H1 (cell line): ENCODE results near the gene DDHD1. TPM values are rescaled to one million over a fixed set of nuclear protein-coding genes. Genes with fewer than 3 reads are reported as not detected.

ENCODE experiments used
- KDM5A ChIP-seq: fragments of 200-600 bp; IDR thresholded peaks from 2 replicates; pipeline ENCODE4 v1.7.1; 2012; ENCODE audit warnings: mild to moderate bottlenecking, low read length, inconsistent platforms, mixed read lengths
- RFX5 ChIP-seq: IDR thresholded peaks from 2 replicates; pipeline ENCODE4 v1.6.1; 2011; ENCODE audit warnings: low read depth, low read length, improper control_type of control experiment, borderline replicate concordance
- polyA plus RNA-seq, 7 experiments: library from polyadenylated mRNA; depleted of rRNA in 3 of 7; stranded (reverse) in 5 of 7; unstranded in 2 of 7; fragments of >200 nt in 5 of 7; fragments of 200-250 nt in 2 of 7; gene quantifications; 1 replicate in 5 of 7; 2 replicates in 1 of 7; 4 replicates in 1 of 7; pipeline versions ENCODE4 v1.2.1 to v1.2.3, GENCODE V29; 2011 to 2013; ENCODE audit warnings: missing spikeins in 2 of 7, mixed read lengths in 2 of 7
- total RNA-seq: library from RNA; stranded (reverse); fragmentation: NEBNext Ultra II Directional; extraction: Animal tissue kit (Norgen Biotek cat#: 25700); gene quantifications from 2 replicates; pipeline ENCODE4 v1.2.1, GENCODE V29; 2021

The DDHD1 gene
- total and polyA plus RNA-seq, 2 of the 8 experiments (the other 6 are each of a cell fraction or from before 2014, with no cell fraction given) = 3.6 to 16.0 TPM

DNA sequence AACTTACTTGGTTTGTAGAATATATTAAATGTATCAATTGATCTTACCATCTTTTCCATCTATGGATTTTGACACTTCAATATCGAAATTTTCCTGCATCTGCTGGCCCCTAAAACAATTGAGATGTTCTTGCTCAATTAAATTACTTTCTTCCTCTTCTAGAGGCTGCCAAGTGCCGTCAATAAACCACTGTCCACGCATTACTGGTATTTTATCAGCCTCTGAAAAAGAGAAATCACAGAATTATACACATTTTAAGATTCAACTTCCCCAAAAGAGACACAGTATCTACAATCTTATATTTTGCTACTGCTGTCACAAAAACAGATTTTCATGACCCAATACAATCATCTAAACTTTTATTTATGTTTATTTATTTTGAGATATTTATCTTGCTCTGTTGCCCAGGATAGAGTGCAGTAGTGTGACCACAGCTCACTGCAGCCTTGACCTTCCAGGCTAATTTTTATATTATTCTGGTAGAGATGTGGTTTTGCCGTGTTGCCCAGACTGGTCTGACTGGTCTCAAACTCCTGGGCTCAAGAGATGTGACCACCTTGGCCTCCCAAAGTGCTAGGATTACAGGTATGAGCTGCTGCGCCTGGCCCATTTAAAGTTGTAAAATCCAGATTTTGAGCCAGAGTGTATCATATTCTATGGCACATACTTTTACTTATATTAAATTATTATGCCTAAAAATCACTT, 49.3 kb downstream of the DDHD1 start (continued):
- no peak for TF ChIP-seq KDM5A
- TF ChIP-seq RFX5 = no peak
